Glutamatergic neuron (in vitro differentiated cells): ENCODE results near the gene INTS4. TPM values are rescaled to one million over a fixed set of nuclear protein-coding genes. Genes with fewer than 3 reads are reported as not detected.

Source experiments
- DNase-seq: peaks from one replicate; pipeline ENCODE4 v3.0.0; 2022
- H3K27ac Mint-ChIP-seq: one replicate; pipeline ENCODE4 v1.8.0; 2020; ENCODE audit warnings: mild to moderate bottlenecking, mixed read lengths, inconsistent platforms; ENCODE audit not compliant: unreplicated experiment
- H3K27me3 Mint-ChIP-seq: one replicate; pipeline ENCODE4 v1.8.0; 2020; ENCODE audit warnings: mild to moderate bottlenecking, moderate library complexity, mixed read lengths, inconsistent platforms; ENCODE audit not compliant: unreplicated experiment
- H3K36me3 Mint-ChIP-seq: one replicate; pipeline ENCODE4 v1.8.0; 2020; ENCODE audit warnings: mild to moderate bottlenecking, mixed read lengths, inconsistent platforms; ENCODE audit not compliant: unreplicated experiment
- H3K4me1 Mint-ChIP-seq: one replicate; pipeline ENCODE4 v1.8.0; 2020; ENCODE audit warnings: mild to moderate bottlenecking, low read depth, mixed read lengths, inconsistent platforms; ENCODE audit not compliant: unreplicated experiment
- H3K4me3 Mint-ChIP-seq: one replicate; pipeline ENCODE4 v1.8.0; 2020; ENCODE audit warnings: mild to moderate bottlenecking, mixed read lengths, inconsistent platforms; ENCODE audit not compliant: unreplicated experiment
- H3K9me3 Mint-ChIP-seq: one replicate; pipeline ENCODE4 v1.8.0; 2020; ENCODE audit warnings: mild to moderate bottlenecking, moderate library complexity, mixed read lengths, inconsistent platforms; ENCODE audit not compliant: unreplicated experiment
- CTCF ChIP-seq: fragments of 200-600 bp; sonication (generic); IDR thresholded peaks from one replicate; pipeline ENCODE4 v1.5.0; 2021; ENCODE audit not compliant: partially characterized antibody, unreplicated experiment
- total RNA-seq: library from RNA; stranded (reverse); fragmentation: NEBNext Ultra II Directional; extraction: Animal tissue kit (Norgen Biotek cat#: 25700); gene quantifications from one replicate; pipeline ENCODE4 v1.2.1, GENCODE V29; 2021; ENCODE audit not compliant: unreplicated experiment

Gene INTS4
- total RNA-seq, 1 donor from 2014 or later, result 39.9 TPM

- H3K27ac Mint-ChIP-seq, result no peak overlapping the region
Observed at GRCh38 chr11:77828926-77829325, 165.5 kb downstream of the INTS4 start.

More at GRCh38 chr11:77828926-77829325, 165.5 kb downstream of the INTS4 start:
- no peaks in the 10 kb centered on the region for H3K9me3 Mint-ChIP-seq
- no peak for TF ChIP-seq CTCF
- DNase-seq, result no peak
- peaks cover 1% of the 10 kb centered on the region for H3K27me3 Mint-ChIP-seq
- no peak overlapping the region for H3K4me3 Mint-ChIP-seq
- peaks cover 17% of the 10 kb centered on the region for H3K36me3 Mint-ChIP-seq
- H3K4me1 Mint-ChIP-seq, result no peaks in the 10 kb centered on the region

Other genes starting within 250 kb of the INTS4 start
- gene RSF1, start 173.9 kb downstream of the INTS4 start, total RNA-seq, result 97.6 TPM
- gene AAMDC, start 173.5 kb downstream of the INTS4 start, total RNA-seq, result 11.4 TPM
- gene KCTD14, start 28.6 kb upstream of the INTS4 start, total RNA-seq, result 0.32 TPM
- not detected for gene THRSP, start 69.2 kb upstream of the INTS4 start, total RNA-seq
- 221 TPM for gene NDUFC2, start 85.2 kb upstream of the INTS4 start, total RNA-seq
- 30.3 TPM for gene ALG8, start 145.0 kb upstream of the INTS4 start, total RNA-seq
- 9.7 TPM for gene KCTD21, start 194.0 kb upstream of the INTS4 start, total RNA-seq
- gene USP35, start 194.3 kb upstream of the INTS4 start, total RNA-seq, result 34.2 TPM